Transverse colon (tissue), 3 donors: Measurements from ENCODE around the gene ZCCHC7.

Experiments
- EP300 ChIP-seq: sonication (generic); formaldehyde crosslinking; IDR thresholded peaks from one replicate; pipeline ENCODE4 v1.6.1; 2017; ENCODE audit warnings: antibody characterized with exemption, low read depth
- TF ChIP-seq, protein P1 (sequence below), 5 experiments: fragments of 200-600 bp in 3 of 5; fragments of 450-650 bp in 2 of 5; sonication (generic) in 3 of 5; IDR thresholded peaks; 1 replicate in 2 of 5; 2 replicates in 3 of 5; pipeline ENCODE4 v1.5.1; 2016 to 2017; ENCODE audit warnings: antibody characterized with exemption in 5 of 5, inconsistent platforms in 3 of 5, mild to moderate bottlenecking in 2 of 5, moderate library complexity in 1 of 5

DNA sequence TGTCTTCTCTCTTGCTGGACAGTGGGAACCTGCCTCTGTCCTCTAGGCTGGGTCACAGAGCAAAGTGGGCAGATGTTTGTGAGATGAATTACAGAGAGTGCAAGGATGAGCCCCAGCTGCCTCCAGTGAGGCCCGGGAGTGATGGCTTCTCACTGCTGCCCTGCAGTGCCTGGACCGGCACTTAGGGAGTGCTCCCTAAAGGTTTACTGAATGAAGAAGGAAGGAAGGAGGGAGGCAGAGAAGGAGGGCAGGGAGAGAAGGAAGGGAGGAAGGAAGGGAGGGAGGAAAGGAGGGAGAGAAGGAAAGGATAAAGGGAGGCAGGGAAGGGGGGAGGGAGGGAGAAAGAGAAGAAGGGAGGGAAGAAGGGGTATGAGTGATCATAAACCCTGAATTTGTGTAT lies 259.5 kb downstream of the ZCCHC7 start:
- TF ChIP-seq, protein P1, sequence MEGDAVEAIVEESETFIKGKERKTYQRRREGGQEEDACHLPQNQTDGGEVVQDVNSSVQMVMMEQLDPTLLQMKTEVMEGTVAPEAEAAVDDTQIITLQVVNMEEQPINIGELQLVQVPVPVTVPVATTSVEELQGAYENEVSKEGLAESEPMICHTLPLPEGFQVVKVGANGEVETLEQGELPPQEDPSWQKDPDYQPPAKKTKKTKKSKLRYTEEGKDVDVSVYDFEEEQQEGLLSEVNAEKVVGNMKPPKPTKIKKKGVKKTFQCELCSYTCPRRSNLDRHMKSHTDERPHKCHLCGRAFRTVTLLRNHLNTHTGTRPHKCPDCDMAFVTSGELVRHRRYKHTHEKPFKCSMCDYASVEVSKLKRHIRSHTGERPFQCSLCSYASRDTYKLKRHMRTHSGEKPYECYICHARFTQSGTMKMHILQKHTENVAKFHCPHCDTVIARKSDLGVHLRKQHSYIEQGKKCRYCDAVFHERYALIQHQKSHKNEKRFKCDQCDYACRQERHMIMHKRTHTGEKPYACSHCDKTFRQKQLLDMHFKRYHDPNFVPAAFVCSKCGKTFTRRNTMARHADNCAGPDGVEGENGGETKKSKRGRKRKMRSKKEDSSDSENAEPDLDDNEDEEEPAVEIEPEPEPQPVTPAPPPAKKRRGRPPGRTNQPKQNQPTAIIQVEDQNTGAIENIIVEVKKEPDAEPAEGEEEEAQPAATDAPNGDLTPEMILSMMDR (IDR thresholded peaks at IDR 0.05) = no peak
- TF ChIP-seq EP300 = no peak
